ENCODE results near the gene GPR50.

GPR50 gene

DNA sequence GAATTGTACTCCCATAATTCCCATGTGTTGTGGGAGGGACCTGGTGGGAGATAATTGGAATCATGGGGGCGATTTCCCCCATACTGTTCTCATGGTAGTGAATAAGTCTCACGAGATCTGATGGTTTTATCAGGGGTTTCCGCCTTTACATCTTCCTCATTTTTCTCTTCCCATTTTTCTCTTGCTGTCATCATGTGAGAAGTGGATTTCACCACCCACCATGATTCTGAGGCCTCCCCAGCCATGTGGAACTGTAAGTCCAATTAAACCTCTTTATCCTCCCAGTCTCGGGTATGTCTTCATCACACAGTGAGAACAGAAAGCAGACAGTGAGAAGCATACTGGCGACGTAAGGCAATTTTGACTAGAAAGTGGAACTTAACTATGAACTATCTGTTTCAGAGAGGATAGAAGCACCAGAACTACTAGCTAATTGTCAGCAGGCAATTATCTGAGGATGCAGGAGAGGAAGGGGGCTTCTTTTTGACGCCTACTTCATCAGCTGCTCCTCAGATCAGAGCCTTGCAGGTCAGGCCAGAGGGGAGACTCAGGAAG lies 8.5 kb upstream of the GPR50 start:
- H3K4me3 ChIP-seq (ENCODE audit: low read depth, low read length): no peak overlapping the region
- TF ChIP-seq, protein P1, sequence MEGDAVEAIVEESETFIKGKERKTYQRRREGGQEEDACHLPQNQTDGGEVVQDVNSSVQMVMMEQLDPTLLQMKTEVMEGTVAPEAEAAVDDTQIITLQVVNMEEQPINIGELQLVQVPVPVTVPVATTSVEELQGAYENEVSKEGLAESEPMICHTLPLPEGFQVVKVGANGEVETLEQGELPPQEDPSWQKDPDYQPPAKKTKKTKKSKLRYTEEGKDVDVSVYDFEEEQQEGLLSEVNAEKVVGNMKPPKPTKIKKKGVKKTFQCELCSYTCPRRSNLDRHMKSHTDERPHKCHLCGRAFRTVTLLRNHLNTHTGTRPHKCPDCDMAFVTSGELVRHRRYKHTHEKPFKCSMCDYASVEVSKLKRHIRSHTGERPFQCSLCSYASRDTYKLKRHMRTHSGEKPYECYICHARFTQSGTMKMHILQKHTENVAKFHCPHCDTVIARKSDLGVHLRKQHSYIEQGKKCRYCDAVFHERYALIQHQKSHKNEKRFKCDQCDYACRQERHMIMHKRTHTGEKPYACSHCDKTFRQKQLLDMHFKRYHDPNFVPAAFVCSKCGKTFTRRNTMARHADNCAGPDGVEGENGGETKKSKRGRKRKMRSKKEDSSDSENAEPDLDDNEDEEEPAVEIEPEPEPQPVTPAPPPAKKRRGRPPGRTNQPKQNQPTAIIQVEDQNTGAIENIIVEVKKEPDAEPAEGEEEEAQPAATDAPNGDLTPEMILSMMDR (IDR thresholded peaks at IDR 0.05; ENCODE audit: borderline replicate concordance, insufficient read depth, low read depth, low read length): no peak

- H3K4me3 ChIP-seq (ENCODE audit: low read depth, low read length): no peak overlapping the region
- TF ChIP-seq, protein P1 (IDR thresholded peaks at IDR 0.05; ENCODE audit: borderline replicate concordance, insufficient read depth, low read depth, low read length): no peak
These were observed 6.6 kb upstream of the GPR50 start for GRCh38 chrX:151169783-151170182.

- no peak overlapping the region for H3K4me3 ChIP-seq (ENCODE audit: low read depth, low read length)
- TF ChIP-seq, protein P1 (IDR thresholded peaks at IDR 0.05; ENCODE audit: borderline replicate concordance, insufficient read depth, low read depth, low read length): no peak
These were observed 1.7 kb upstream of the GPR50 start for GRCh38 chrX:151174581-151175282.

GRCh38 chrX:151175283-151176062 lies 911 bp upstream of the GPR50 start:
- no peak overlapping the region for H3K4me3 ChIP-seq (ENCODE audit: low read depth, low read length)
- TF ChIP-seq, protein P1 (IDR thresholded peaks at IDR 0.05; ENCODE audit: borderline replicate concordance, insufficient read depth, low read depth, low read length): no peak

DNA sequence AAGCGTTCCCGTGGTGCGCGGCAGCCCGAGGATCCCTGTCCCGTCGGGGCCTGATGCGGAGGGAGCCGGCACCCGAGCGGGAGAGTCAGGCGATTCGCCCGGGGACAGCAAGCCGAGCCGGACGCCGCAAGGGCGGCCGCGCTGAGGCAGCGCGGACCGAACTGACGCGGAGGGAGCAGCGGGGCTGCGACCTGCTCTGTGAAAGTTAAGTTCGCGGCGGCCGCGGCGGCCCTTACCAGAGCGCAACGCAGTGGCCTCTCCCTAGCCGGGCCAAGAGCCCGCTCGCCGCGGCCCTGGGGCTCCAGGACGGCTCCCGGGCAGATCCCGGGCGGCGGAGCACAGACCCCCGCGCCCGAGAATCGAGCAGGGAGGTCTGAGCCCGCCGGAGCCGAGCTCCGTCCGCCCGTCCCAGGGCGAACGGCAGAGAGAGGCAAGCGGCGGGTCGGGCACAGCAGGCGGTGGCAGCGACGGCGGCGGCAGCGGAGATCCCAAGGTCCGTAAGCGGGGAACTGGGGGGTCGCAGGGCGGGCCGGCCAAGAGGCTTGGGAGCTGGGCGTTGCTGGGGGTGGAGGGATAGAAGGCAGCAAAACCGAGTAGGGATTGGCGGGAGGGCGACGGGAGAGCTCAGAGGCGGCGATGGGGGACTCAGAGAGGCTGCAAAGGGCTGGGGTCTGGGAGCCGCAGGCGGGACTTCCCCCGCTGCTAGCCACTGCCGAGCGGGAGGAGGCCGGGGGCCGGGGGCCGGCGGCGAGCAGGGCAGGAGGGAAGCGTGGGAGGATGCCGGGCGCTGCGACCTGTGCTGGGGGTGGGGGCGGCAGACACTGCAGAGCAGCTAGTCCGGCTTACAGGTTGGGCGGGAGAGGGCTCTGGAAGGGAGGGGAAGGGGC lies 1.0 kb downstream of the GPR50 start:
- no peak overlapping the region for H3K4me3 ChIP-seq (ENCODE audit: low read depth, low read length)
- TF ChIP-seq, protein P1 (IDR thresholded peaks at IDR 0.05; ENCODE audit: borderline replicate concordance, insufficient read depth, low read depth, low read length): no peak

GRCh38 chrX:151178746-151179145 lies 2.4 kb downstream of the GPR50 start:
- H3K4me3 ChIP-seq (ENCODE audit: low read depth, low read length): no peak overlapping the region
- TF ChIP-seq, protein P1 (IDR thresholded peaks at IDR 0.05; ENCODE audit: borderline replicate concordance, insufficient read depth, low read depth, low read length): no peak

All from GM12875 (cell line).